Activated CD8-positive, alpha-beta T cell treated with anti-CD3 and anti-CD28 coated beads for 36 hours (primary cell): ENCODE data around the gene CCDC110. TPM values are rescaled to one million over a fixed set of nuclear protein-coding genes. Genes with fewer than 3 reads are reported as not detected.

Experiments
- ATAC-seq: fragments of 200-7000 bp; cut with Tn5 transposase; one replicate; pipeline ENCODE4 v1.10.0; 2021; ENCODE audit warnings: mild to moderate bottlenecking, moderate library complexity
- CTCF ChIA-PET: fragments of 350-600 bp; sonication (Branson Sonifier 250); formaldehyde crosslinking; loops from one replicate; lab custom pipeline; 2021; ENCODE audit warnings: antibody characterized with exemption; lab: Charles Lee
- POLR2A ChIA-PET: fragments of 350-600 bp; sonication (Branson Sonifier 250); formaldehyde crosslinking; loops from one replicate; lab custom pipeline; 2021; ENCODE audit warnings: antibody characterized with exemption; lab: Charles Lee
- DNase-seq: peaks from one replicate; pipeline ENCODE4 v3.0.0-alpha.2; 2020
- H3K27ac Mint-ChIP-seq: one replicate; pipeline ENCODE4 v1.8.0; 2021; ENCODE audit warnings: mild to moderate bottlenecking, mixed read lengths
- H3K27me3 Mint-ChIP-seq: one replicate; pipeline ENCODE4 v1.8.0; 2021; ENCODE audit warnings: mixed read lengths
- H3K36me3 Mint-ChIP-seq: one replicate; pipeline ENCODE4 v1.8.0; 2021; ENCODE audit warnings: low read depth, mixed read lengths
- H3K4me1 Mint-ChIP-seq: one replicate; pipeline ENCODE4 v1.8.0; 2021; ENCODE audit warnings: low read depth, mixed read lengths
- H3K4me3 Mint-ChIP-seq: one replicate; pipeline ENCODE4 v1.8.0; 2021; ENCODE audit warnings: mild to moderate bottlenecking, moderate library complexity, mixed read lengths
- H3K9me3 Mint-ChIP-seq: one replicate; pipeline ENCODE4 v1.8.0; 2021; ENCODE audit warnings: mixed read lengths
- CTCF ChIP-seq: fragments of 200-600 bp; IDR thresholded peaks from one replicate; pipeline ENCODE4 v1.8.0; 2022; ENCODE audit warnings: antibody characterized with exemption, mild to moderate bottlenecking
- intact Hi-C: fragments of 100-400 bp; cut with micrococcal nuclease; formaldehyde crosslinking; loops from one replicate; pipeline ENCODE4 v1.10.0; 2022
- total RNA-seq, 2 experiments: library from RNA; stranded (reverse); gene quantifications; one replicate each; pipeline ENCODE4 v1.2.3, GENCODE V29; 2021

Gene CCDC110
- total RNA-seq, 2 experiments from 2014 or later, result 0.45 to 0.81 TPM

GRCh38 chr4:185416955-185417354, 54.6 kb downstream of the CCDC110 start:
- peaks cover 30% of the 10 kb centered on the region for H3K36me3 Mint-ChIP-seq
- H3K9me3 Mint-ChIP-seq, result no peaks in the 10 kb centered on the region
- H3K27ac Mint-ChIP-seq, result no peak overlapping the region
- ATAC-seq (no peak), DNase-seq (no peak)
- no peak for TF ChIP-seq CTCF
- intact Hi-C loops, result no loop called here
- H3K27me3 Mint-ChIP-seq, result no peaks in the 10 kb centered on the region
- H3K4me1 Mint-ChIP-seq, result peaks cover 6% of the 10 kb centered on the region
- POLR2A ChIA-PET, result no interaction called here
- CTCF ChIA-PET, result interaction anchor here (1.0 kb wide), 1 partner anchor 181 kb away, joined by 3 read pairs; no protein-coding TSS in a partner anchor
- no peak overlapping the region for H3K4me3 Mint-ChIP-seq

GRCh38 chr4:185412412-185412811, 59.1 kb downstream of the CCDC110 start:
- no peak for TF ChIP-seq CTCF
- DNase-seq, result no peak
- H3K9me3 Mint-ChIP-seq, result no peaks in the 10 kb centered on the region
- no peak overlapping the region for H3K4me3 Mint-ChIP-seq
- H3K27me3 Mint-ChIP-seq, result no peaks in the 10 kb centered on the region
- ATAC-seq, result no peak
- H3K27ac Mint-ChIP-seq, result no peak overlapping the region
- CTCF ChIA-PET, result no interaction called here
- H3K36me3 Mint-ChIP-seq, result peaks cover 28% of the 10 kb centered on the region
- intact Hi-C loops, result no loop called here
- H3K4me1 Mint-ChIP-seq, result no peaks in the 10 kb centered on the region
- POLR2A ChIA-PET, result no interaction called here

GRCh38 chr4:185411849-185412248, 59.7 kb downstream of the CCDC110 start:
- DNase-seq (no peak), ATAC-seq (no peak)
- Mint-ChIP-seq H3K9me3 (no peaks in the 10 kb centered on the region), H3K4me3 (no peak overlapping the region), H3K27ac (no peak overlapping the region), H3K36me3 (peaks cover 24% of the 10 kb centered on the region), H3K4me1 (no peaks in the 10 kb centered on the region), H3K27me3 (no peaks in the 10 kb centered on the region)
- ChIA-PET POLR2A (no interaction called here), CTCF (no interaction called here)
- intact Hi-C loops, result no loop called here
- TF ChIP-seq CTCF, result no peak

GRCh38 chr4:185408432-185408831, 63.1 kb downstream of the CCDC110 start:
- H3K27ac Mint-ChIP-seq, result no peak overlapping the region
- H3K36me3 Mint-ChIP-seq, result peaks cover 23% of the 10 kb centered on the region
- no peak for DNase-seq
- no peaks in the 10 kb centered on the region for H3K27me3 Mint-ChIP-seq
- ChIA-PET CTCF (no interaction called here), POLR2A (no interaction called here)
- no peak for TF ChIP-seq CTCF
- no peaks in the 10 kb centered on the region for H3K9me3 Mint-ChIP-seq
- H3K4me3 Mint-ChIP-seq, result no peak overlapping the region
- ATAC-seq, result no peak
- H3K4me1 Mint-ChIP-seq, result no peaks in the 10 kb centered on the region
- intact Hi-C loops, result no loop called here

GRCh38 chr4:185405296-185405999, 66.1 kb downstream of the CCDC110 start:
- intact Hi-C loops, result no loop called here
- ChIA-PET POLR2A (interaction anchor here (1.6 kb wide), 1 partner anchor 10 kb away, joined by 4 read pairs; the partner anchor contains the start of gene LRP2BP), CTCF (interaction anchor here (0.6 to 1.5 kb wide), 2 partner anchors 220 to 832 kb away, joined by 3 to 4 read pairs; no protein-coding TSS in a partner anchor)
- ATAC-seq (no peak), DNase-seq (no peak)
- Mint-ChIP-seq H3K4me3 (no peak overlapping the region), H3K4me1 (peaks cover 7% of the 10 kb centered on the region), H3K27ac (no peak overlapping the region), H3K36me3 (peaks cover 30% of the 10 kb centered on the region), H3K9me3 (no peaks in the 10 kb centered on the region), H3K27me3 (no peaks in the 10 kb centered on the region)
- no peak for TF ChIP-seq CTCF
